Fibroblast of skin of scalp (primary cell): ENCODE data around the gene ENPP3.

ENCODE experiments used
- DNase-seq: peaks from one replicate; pipeline ENCODE4 v3.0.0-alpha.2; 2013

ENPP3 gene

GRCh38 chr6:131768964-131769363 lies 131.9 kb downstream of the ENPP3 start:
- no peak for DNase-seq

- DNase-seq, result no peak
Observed at GRCh38 chr6:131769385-131770141, 132.5 kb downstream of the ENPP3 start.

DNA sequence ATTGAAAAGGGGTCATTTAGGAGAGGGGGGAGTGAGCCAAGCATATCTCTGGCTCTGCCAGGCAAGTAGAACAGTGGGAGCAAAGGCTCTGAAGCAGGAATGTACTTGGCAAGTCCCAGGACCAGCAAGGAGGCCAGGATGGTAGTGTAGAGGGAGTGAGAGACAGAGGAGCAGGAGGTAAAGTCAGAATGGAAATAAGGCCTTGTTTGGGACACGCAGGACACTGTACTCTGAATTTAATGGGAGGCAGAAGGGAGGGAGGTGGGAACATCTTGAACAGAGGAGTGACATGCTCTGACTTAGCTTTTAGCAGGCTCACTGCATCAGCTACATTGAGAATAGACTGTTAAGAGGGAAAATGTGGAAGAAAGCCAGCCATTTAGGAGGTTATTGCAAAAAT lies 133.7 kb downstream of the ENPP3 start:
- no peak for DNase-seq

- no peak for DNase-seq
Observed at GRCh38 chr6:131773284-131773950, 136.3 kb downstream of the ENPP3 start.

- DNase-seq, result no peak
Observed at GRCh38 chr6:131775886-131776285, 138.8 kb downstream of the ENPP3 start.

GRCh38 chr6:131776985-131777384 lies 139.9 kb downstream of the ENPP3 start:
- DNase-seq, result no peak

GRCh38 chr6:131778169-131778568 lies 141.1 kb downstream of the ENPP3 start:
- no peak for DNase-seq

DNA sequence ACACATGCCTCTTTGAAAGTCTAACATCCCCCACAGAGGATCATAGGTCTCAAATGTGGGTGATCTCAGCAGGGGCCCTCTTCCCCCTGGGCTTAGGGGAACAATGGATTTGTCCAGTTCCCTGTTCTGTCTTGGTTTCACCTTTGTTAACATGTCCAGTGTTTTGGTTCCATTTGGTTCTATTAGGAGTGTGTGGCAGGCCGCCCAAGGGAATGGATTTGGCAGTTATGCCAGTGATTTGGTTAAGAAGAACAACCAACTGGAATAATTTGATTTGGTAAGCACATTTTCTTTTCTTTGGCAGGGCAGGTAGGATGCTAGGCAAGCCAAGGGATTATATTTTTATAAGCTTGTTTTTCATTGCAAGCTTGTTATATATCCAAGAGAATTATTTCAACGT lies 142.2 kb downstream of the ENPP3 start:
- no peak for DNase-seq

GRCh38 chr6:131780600-131780999 lies 143.5 kb downstream of the ENPP3 start:
- no peak for DNase-seq

DNA sequence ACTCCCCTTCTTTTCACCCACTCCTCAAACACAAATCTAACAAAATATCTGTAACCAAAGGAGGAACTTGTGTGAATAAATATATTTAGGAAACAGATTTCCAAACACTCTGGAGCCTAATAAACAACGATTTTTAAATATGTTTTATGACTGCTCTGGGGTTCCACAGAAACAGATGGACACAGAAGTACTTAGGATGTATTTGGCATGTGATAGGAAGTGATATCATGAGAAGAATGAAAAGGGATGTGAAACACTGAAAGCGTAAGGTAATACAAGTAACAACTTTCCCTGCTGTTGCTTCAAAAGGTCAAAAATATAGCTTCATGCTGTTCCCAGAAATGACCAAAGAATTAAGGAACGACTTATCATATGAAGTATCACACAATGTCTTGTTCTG lies 144.6 kb downstream of the ENPP3 start:
- no peak for DNase-seq

DNA sequence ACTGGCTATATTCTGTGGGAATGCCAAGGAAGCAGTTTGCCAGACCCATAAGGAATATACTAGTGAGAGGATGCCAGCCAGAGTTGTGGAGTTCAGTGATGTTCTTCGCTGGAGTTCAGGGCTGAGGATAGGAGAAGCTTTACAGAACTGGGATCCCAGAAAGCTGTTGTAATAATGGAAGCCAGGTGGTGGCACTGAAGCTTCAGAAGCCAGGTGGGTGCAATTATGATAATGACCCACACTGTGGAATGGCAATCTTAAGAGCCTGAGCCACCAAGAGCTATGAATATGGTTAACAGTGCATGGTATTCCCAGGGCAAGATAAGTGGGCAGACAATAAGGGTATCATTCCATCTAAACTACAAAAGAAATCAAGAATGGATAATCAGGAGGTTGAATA lies 145.7 kb downstream of the ENPP3 start:
- no peak for DNase-seq

- DNase-seq, result peak; percentile 40
Observed at GRCh38 chr6:131784561-131784960, 147.5 kb downstream of the ENPP3 start.

GRCh38 chr6:131787079-131787478 lies 150.0 kb downstream of the ENPP3 start:
- DNase-seq, result peak; percentile 27

- peak; percentile 27 for DNase-seq
Observed at GRCh38 chr6:131787766-131788712, 150.9 kb downstream of the ENPP3 start.

DNA sequence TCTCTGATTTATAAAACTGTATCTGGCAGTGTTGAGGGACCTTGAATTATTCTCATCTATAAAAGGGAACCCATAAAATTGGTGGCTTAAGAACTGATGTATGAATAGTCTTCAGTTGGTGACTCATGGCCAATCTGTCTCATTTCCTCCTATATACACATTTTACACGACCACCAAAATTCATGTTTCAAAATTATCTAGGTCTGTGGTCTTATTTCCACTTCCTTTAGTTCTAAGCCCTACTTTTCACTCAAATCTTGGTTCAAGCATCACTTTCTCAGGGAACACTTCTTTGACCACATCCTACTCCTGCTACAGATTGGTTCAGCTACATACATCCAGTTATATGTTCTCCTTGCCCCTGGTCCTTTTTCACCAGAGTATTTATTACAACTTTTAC lies 152.1 kb downstream of the ENPP3 start:
- DNase-seq, result no peak

DNA sequence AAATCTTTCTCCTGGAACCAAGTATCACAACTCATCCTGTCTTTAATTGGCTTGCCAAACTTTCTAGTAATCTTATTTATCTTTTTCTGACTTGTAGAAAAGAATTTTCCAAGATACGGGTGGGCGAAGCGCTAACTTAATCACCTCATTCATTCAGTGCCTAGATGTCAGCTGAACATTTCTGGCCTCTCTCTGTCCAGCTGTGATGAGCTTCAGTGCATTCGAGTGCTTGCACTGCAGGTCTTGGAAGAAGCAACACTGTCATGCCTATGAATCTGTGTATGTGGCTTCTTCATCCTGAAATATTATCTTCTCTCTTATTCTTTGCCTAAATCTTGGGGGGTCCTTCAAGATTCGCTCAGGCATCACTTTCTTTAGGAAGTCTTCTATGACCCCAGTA lies 154.4 kb downstream of the ENPP3 start:
- DNase-seq, result no peak

GRCh38 chr6:131792091-131792496 lies 155.0 kb downstream of the ENPP3 start:
- DNase-seq, result peak; percentile 36

DNA sequence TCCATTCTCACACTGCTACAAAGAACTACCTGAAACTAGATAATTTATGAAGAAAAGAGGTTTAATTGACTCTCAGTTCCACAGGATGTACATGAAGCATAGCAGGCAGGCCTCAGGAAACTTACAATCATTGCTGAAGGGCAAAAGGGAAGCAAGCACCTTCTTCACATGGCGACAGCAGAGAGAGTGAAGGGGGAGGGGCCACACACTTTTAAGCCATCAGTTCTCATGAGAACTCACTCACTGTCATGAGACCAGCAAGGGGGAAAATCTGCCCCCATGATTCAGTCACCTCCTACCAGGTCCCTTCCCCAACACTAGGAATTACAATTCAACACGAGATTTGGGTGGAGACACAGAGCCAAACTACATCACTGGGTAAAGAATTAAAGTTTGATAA lies 158.3 kb downstream of the ENPP3 start:
- DNase-seq, result no peak
